HepG2 (cell line): ENCODE results near the gene C9orf50. TPM values are rescaled to one million over a fixed set of nuclear protein-coding genes. Genes with fewer than 3 reads are reported as not detected.

Experiments used
- CEBPG ChIP-seq: IDR thresholded peaks from 2 replicates; pipeline ENCODE4 v1.6.1; 2016
- CERS6 ChIP-seq: sonication (generic); formaldehyde crosslinking; IDR thresholded peaks from 2 replicates; pipeline ENCODE4 v1.5.0; 2020; ENCODE audit warnings: missing genetic modification reagents
- CHCHD3 ChIP-seq: sonication (generic); formaldehyde crosslinking; IDR thresholded peaks from 2 replicates; pipeline ENCODE4 v1.8.0; 2022; ENCODE audit warnings: mild to moderate bottlenecking, missing genetic modification reagents, moderate library complexity
- ELF1 ChIP-seq: sonication (generic); formaldehyde crosslinking; IDR thresholded peaks from 2 replicates; pipeline ENCODE4 v1.4.0; 2020; ENCODE audit warnings: missing genetic modification reagents
- FOXO1 ChIP-seq: sonication (generic); formaldehyde crosslinking; IDR thresholded peaks from 2 replicates; pipeline ENCODE4 v1.4.0; 2020; ENCODE audit warnings: missing genetic modification reagents
- FOXP4 ChIP-seq: sonication (generic); formaldehyde crosslinking; IDR thresholded peaks from 2 replicates; pipeline ENCODE4 v1.4.0; 2020; ENCODE audit warnings: missing genetic modification reagents
- GFI1 ChIP-seq: sonication (generic); formaldehyde crosslinking; IDR thresholded peaks from 2 replicates; pipeline ENCODE4 v1.5.0; 2020; ENCODE audit warnings: missing genetic modification reagents, mild to moderate bottlenecking, borderline replicate concordance
- HOXA5 ChIP-seq: sonication (generic); formaldehyde crosslinking; IDR thresholded peaks from 2 replicates; pipeline ENCODE4 v1.4.0; 2020; ENCODE audit warnings: missing genetic modification reagents
- MED1 ChIP-seq: sonication (generic); formaldehyde crosslinking; IDR thresholded peaks from 2 replicates; pipeline ENCODE4 v1.4.0; 2020; ENCODE audit warnings: missing genetic modification reagents
- MXI1 ChIP-seq: IDR thresholded peaks from 3 replicates; pipeline ENCODE4 v1.6.1; 2012; ENCODE audit warnings: low read depth, low read length, inconsistent platforms, borderline replicate concordance
- NCOR1 ChIP-seq: fragments of 200-600 bp; sonication (generic); IDR thresholded peaks from 2 replicates; pipeline ENCODE4 v1.7.0; 2017; ENCODE audit warnings: antibody characterized with exemption, low read length, borderline replicate concordance
- RAD51 ChIP-seq: fragments of 450-650 bp; IDR thresholded peaks from 2 replicates; pipeline ENCODE4 v1.6.1; 2016; ENCODE audit warnings: borderline replicate concordance
- RARA ChIP-seq: IDR thresholded peaks from 2 replicates; pipeline ENCODE4 v1.6.1; 2016; ENCODE audit warnings: missing genetic modification reagents, missing compliant biosample characterization
- RARG ChIP-seq: sonication (generic); formaldehyde crosslinking; IDR thresholded peaks from 2 replicates; pipeline ENCODE4 v1.4.0; 2020; ENCODE audit warnings: low read depth, mild to moderate bottlenecking, missing genetic modification reagents
- SMARCC2 ChIP-seq: fragments of 450-650 bp; IDR thresholded peaks from 2 replicates; pipeline ENCODE4 v1.6.1; 2017; ENCODE audit warnings: antibody characterized with exemption, mild to moderate bottlenecking
- TFAP4 ChIP-seq: sonication (generic); IDR thresholded peaks from 2 replicates; pipeline ENCODE4 v1.6.1; 2016; ENCODE audit warnings: low read depth, borderline replicate concordance
- TGIF2 ChIP-seq: IDR thresholded peaks from 2 replicates; pipeline ENCODE4 v1.6.1; 2016; ENCODE audit warnings: control low read depth, missing compliant biosample characterization
- THAP11 ChIP-seq: IDR thresholded peaks from 2 replicates; pipeline ENCODE4 v1.6.1; 2016; ENCODE audit warnings: missing biosample characterization, missing genetic modification reagents
- TOPORS ChIP-seq: sonication (generic); formaldehyde crosslinking; IDR thresholded peaks from 2 replicates; pipeline ENCODE4 v1.8.0; 2023; ENCODE audit warnings: mild to moderate bottlenecking, missing genetic modification reagents
- ZFP82 ChIP-seq: sonication (generic); formaldehyde crosslinking; IDR thresholded peaks from 2 replicates; pipeline ENCODE4 v1.5.1; 2020; ENCODE audit warnings: mild to moderate bottlenecking, missing genetic modification reagents, borderline replicate concordance
- ZKSCAN1 ChIP-seq: fragments of 150-350 bp; IDR thresholded peaks from 2 replicates; pipeline ENCODE4 v1.6.1; 2014; ENCODE audit warnings: low read length
- ZNF235 ChIP-seq: sonication (generic); formaldehyde crosslinking; IDR thresholded peaks from 2 replicates; pipeline ENCODE4 v1.8.1; 2023; ENCODE audit warnings: mild to moderate bottlenecking, missing genetic modification reagents, borderline replicate concordance
- ZNF296 ChIP-seq: sonication (generic); formaldehyde crosslinking; conservative IDR thresholded peaks from 2 replicates; pipeline ENCODE4 v1.5.0; 2020; ENCODE audit warnings: mild to moderate bottlenecking, missing genetic modification reagents
- ZNF382 ChIP-seq: sonication (generic); formaldehyde crosslinking; IDR thresholded peaks from 2 replicates; pipeline ENCODE4 v1.5.0; 2020; ENCODE audit warnings: missing genetic modification reagents, mild to moderate bottlenecking, borderline replicate concordance
- ZNF547 ChIP-seq: sonication (generic); formaldehyde crosslinking; IDR thresholded peaks from 2 replicates; pipeline ENCODE4 v1.5.1; 2020; ENCODE audit warnings: mild to moderate bottlenecking, missing genetic modification reagents
- ZNF567 ChIP-seq: sonication (generic); formaldehyde crosslinking; IDR thresholded peaks from 2 replicates; pipeline ENCODE4 v1.8.1; 2023; ENCODE audit warnings: mild to moderate bottlenecking, missing genetic modification reagents, borderline replicate concordance
- ZNF644 ChIP-seq: IDR thresholded peaks from 2 replicates; pipeline ENCODE4 v1.6.1; 2016; ENCODE audit warnings: low read depth
- ZNF7 ChIP-seq: IDR thresholded peaks from 2 replicates; pipeline ENCODE4 v1.6.1; 2016; ENCODE audit warnings: missing biosample characterization, missing genetic modification reagents
- polyA plus RNA-seq, 8 experiments: library from polyadenylated mRNA; depleted of rRNA in 3 of 8; stranded (reverse) in 7 of 8; unstranded in 1 of 8; fragments of >200 nt; fragmentation: Illumina TruSeq in 4 of 8; extraction: Trizol in 4 of 8; gene quantifications; 2 replicates each; pipeline versions ENCODE4 v1.2.1 to v1.2.3, GENCODE V29; 2011 to 2016; ENCODE audit warnings: low read depth in 4 of 8, missing spikeins in 1 of 8, mixed read lengths in 1 of 8; ENCODE audit not compliant: insufficient read depth in 1 of 8
- total RNA-seq, 5 experiments: library from RNA; depleted of rRNA; stranded (reverse); fragments of >200 nt; fragmentation: Illumina TruSeq; extraction: Trizol; gene quantifications; 2 replicates each; pipeline ENCODE4 v1.2.3, GENCODE V29; 2016; ENCODE audit warnings: low read depth in 1 of 5
- TF ChIP-seq, protein P1 (sequence below): sonication (generic); formaldehyde crosslinking; conservative IDR thresholded peaks from 2 replicates; pipeline ENCODE4 v1.8.1; 2023; ENCODE audit warnings: missing genetic modification reagents

C9orf50 gene
- total and polyA plus RNA-seq, 2 of the 13 experiments (the other 11 are each of a cell fraction or from before 2014, with no cell fraction given) = not detected

DNA sequence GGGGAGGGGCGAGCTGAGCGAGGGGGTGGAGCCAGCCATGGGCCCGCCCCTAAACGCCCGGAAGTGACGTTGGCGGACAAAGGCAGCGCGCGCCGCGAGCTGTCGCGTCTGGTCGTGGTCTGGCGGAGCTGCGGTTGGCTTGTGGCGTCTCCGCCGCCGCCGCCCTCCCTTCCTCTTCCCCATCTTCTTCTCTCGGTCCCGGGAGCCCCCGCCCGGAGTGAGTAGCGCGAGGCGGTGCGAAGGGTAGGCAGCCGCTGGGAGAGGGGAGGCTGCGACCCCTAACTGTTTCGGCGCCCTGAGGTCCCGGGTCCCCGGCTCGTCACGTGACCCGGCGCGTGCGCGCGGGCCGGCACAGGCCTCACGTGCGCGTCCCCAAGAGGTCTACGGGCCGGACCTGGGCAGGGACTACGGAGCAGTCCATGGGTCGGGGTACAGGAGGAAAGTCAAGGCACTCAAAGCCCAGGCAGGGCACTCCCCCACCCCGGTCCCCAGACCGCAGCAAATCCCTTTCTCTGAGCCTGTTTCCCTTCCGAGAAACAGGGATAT, 5.3 kb upstream of the C9orf50 start, which contains the start of gene NTMT1 (continued):
- TF ChIP-seq ZNF296 (CRISPR knock-in tag) = no peak
- TF ChIP-seq FOXO1 (CRISPR knock-in tag) = 0 out of 2 replicates have a peak, but pooled peaks have one; percentile 46
- TF ChIP-seq TGIF2 (CRISPR knock-in tag) = peak; percentile 88; the same call in 1 of the 2 replicates
- TF ChIP-seq TFAP4 = no peak
- TF ChIP-seq RARA (CRISPR knock-in tag) = no peak
- TF ChIP-seq ZNF644 (CRISPR knock-in tag) = no peak
- 0 out of 2 replicates have a peak, but pooled peaks have one; percentile 69 for TF ChIP-seq CHCHD3 (CRISPR knock-in tag)
- TF ChIP-seq ZNF547 (CRISPR knock-in tag) = no peak; the same call in 1 of the 2 replicates
- TF ChIP-seq THAP11 (CRISPR knock-in tag) = peak; percentile 81
- no peak for TF ChIP-seq CERS6 (CRISPR knock-in tag)
- TF ChIP-seq SMARCC2 = no peak
- no peak for TF ChIP-seq GFI1 (CRISPR knock-in tag)
- no peak; the same call in 1 of the 2 replicates for TF ChIP-seq HOXA5 (CRISPR knock-in tag)
- peak; percentile 23; the same call in 1 of the 2 replicates for TF ChIP-seq ELF1 (CRISPR knock-in tag)
- TF ChIP-seq TOPORS (CRISPR knock-in tag) = peak; percentile 78; the same call in 1 of the 2 replicates
- TF ChIP-seq MED1 = peak; percentile 37; the same call in 1 of the 2 replicates
- TF ChIP-seq ZFP82 (CRISPR knock-in tag) = peak; percentile 82
- no peak for TF ChIP-seq RARG (CRISPR knock-in tag)
- no peak for TF ChIP-seq ZNF7 (CRISPR knock-in tag)
- TF ChIP-seq FOXP4 (CRISPR knock-in tag) = no peak; the same call in none of the 2 replicates
- TF ChIP-seq RAD51 = peak; percentile 96
- TF ChIP-seq ZNF382 (CRISPR knock-in tag) = no peak
- TF ChIP-seq, protein P1, sequence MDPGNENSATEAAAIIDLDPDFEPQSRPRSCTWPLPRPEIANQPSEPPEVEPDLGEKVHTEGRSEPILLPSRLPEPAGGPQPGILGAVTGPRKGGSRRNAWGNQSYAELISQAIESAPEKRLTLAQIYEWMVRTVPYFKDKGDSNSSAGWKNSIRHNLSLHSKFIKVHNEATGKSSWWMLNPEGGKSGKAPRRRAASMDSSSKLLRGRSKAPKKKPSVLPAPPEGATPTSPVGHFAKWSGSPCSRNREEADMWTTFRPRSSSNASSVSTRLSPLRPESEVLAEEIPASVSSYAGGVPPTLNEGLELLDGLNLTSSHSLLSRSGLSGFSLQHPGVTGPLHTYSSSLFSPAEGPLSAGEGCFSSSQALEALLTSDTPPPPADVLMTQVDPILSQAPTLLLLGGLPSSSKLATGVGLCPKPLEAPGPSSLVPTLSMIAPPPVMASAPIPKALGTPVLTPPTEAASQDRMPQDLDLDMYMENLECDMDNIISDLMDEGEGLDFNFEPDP = no peak
- no peak for TF ChIP-seq NCOR1
- TF ChIP-seq ZNF235 = 0 out of 2 replicates have a peak, but pooled peaks have one; percentile 43
- no peak for TF ChIP-seq ZNF567 (CRISPR knock-in tag)
- TF ChIP-seq ZKSCAN1 = no peak
- no peak for TF ChIP-seq CEBPG (CRISPR knock-in tag)
- peak; percentile 72; the same call in 1 of the 3 replicates for TF ChIP-seq MXI1
